Skeletal muscle satellite cell (primary cell): Measurements from ENCODE around the gene ESYT3.

Experiments used
- H3K27me3 ChIP-seq: 2 replicates; pipeline ENCODE4 v1.7.0; 2013; ENCODE audit warnings: low read length; ENCODE audit not compliant: control insufficient read depth, insufficient read depth
- H3K36me3 ChIP-seq: 2 replicates; pipeline ENCODE4 v1.7.0; 2013; ENCODE audit warnings: mild to moderate bottlenecking, control low read depth, low read length; ENCODE audit not compliant: insufficient read depth
- H3K4me1 ChIP-seq: 2 replicates; pipeline ENCODE4 v1.7.0; 2013; ENCODE audit warnings: low read length; ENCODE audit not compliant: control insufficient read depth, insufficient read depth
- H3K4me2 ChIP-seq: 2 replicates; pipeline ENCODE4 v1.7.0; 2013; ENCODE audit warnings: mild to moderate bottlenecking, low read length
- H3K4me3 ChIP-seq: 2 replicates; pipeline ENCODE4 v1.7.0; 2013; ENCODE audit warnings: low read length
- H3K9ac ChIP-seq: 2 replicates; pipeline ENCODE4 v1.7.0; 2013; ENCODE audit warnings: mild to moderate bottlenecking, low read depth, low read length, moderate library complexity
- H3K9me3 ChIP-seq: replicated peaks from 2 replicates; pipeline ENCODE4 v1.7.0; 2013; ENCODE audit warnings: mild to moderate bottlenecking, control low read depth, low read length

Gene ESYT3

GRCh38 chr3:138457863-138458735 lies 23.7 kb downstream of the ESYT3 start:
- H3K9ac ChIP-seq: no peak overlapping the region
- H3K36me3 ChIP-seq: no peaks in the 10 kb centered on the region
- no peak overlapping the region for H3K4me3 ChIP-seq

GRCh38 chr3:138458774-138459499 lies 24.5 kb downstream of the ESYT3 start:
- Histone ChIP-seq H3K4me2 (no peak overlapping the region), H3K4me1 (peaks cover 7% of the 10 kb centered on the region), H3K36me3 (no peaks in the 10 kb centered on the region), H3K4me3 (no peak overlapping the region), H3K27me3 (peaks cover 6% of the 10 kb centered on the region), H3K9ac (no peak overlapping the region), H3K9me3 (no peaks in the 10 kb centered on the region)

More at GRCh38 chr3:138457863-138458735, 23.7 kb downstream of the ESYT3 start:
- H3K27me3 ChIP-seq: peaks cover 4% of the 10 kb centered on the region
- H3K4me2 ChIP-seq: no peak overlapping the region
- H3K9me3 ChIP-seq: no peaks in the 10 kb centered on the region
- H3K4me1 ChIP-seq: peaks cover 7% of the 10 kb centered on the region

GRCh38 chr3:138459619-138460535 lies 25.5 kb downstream of the ESYT3 start:
- no peak overlapping the region for H3K4me3 ChIP-seq
- peaks cover 6% of the 10 kb centered on the region for H3K27me3 ChIP-seq
- H3K9ac ChIP-seq: no peak overlapping the region
- no peaks in the 10 kb centered on the region for H3K9me3 ChIP-seq
- H3K4me2 ChIP-seq: no peak overlapping the region
- H3K36me3 ChIP-seq: no peaks in the 10 kb centered on the region
- H3K4me1 ChIP-seq: peaks cover 7% of the 10 kb centered on the region

- Histone ChIP-seq H3K9ac (no peak overlapping the region), H3K4me3 (no peak overlapping the region), H3K4me2 (no peak overlapping the region), H3K9me3 (no peaks in the 10 kb centered on the region), H3K4me1 (peaks cover 7% of the 10 kb centered on the region), H3K36me3 (no peaks in the 10 kb centered on the region), H3K27me3 (peaks cover 2% of the 10 kb centered on the region)
Measured at GRCh38 chr3:138460536-138461205, 26.3 kb downstream of the ESYT3 start.

- H3K4me1 ChIP-seq: peaks cover 7% of the 10 kb centered on the region
- no peak overlapping the region for H3K4me2 ChIP-seq
- no peaks in the 10 kb centered on the region for H3K9me3 ChIP-seq
- no peak overlapping the region for H3K4me3 ChIP-seq
- H3K27me3 ChIP-seq: peaks cover 2% of the 10 kb centered on the region
- no peak overlapping the region for H3K9ac ChIP-seq
- H3K36me3 ChIP-seq: no peaks in the 10 kb centered on the region
Measured at GRCh38 chr3:138461246-138461645, 26.8 kb downstream of the ESYT3 start.

GRCh38 chr3:138461896-138462295 lies 27.5 kb downstream of the ESYT3 start:
- Histone ChIP-seq H3K4me1 (peaks cover 7% of the 10 kb centered on the region), H3K4me2 (no peak overlapping the region), H3K9ac (no peak overlapping the region), H3K4me3 (no peak overlapping the region), H3K27me3 (peaks cover 2% of the 10 kb centered on the region), H3K36me3 (no peaks in the 10 kb centered on the region), H3K9me3 (no peaks in the 10 kb centered on the region)

- no peaks in the 10 kb centered on the region for H3K36me3 ChIP-seq
Measured at GRCh38 chr3:138463724-138464490, 29.5 kb downstream of the ESYT3 start.

GRCh38 chr3:138464491-138464860 lies 30.1 kb downstream of the ESYT3 start:
- H3K36me3 ChIP-seq: no peaks in the 10 kb centered on the region
- H3K4me2 ChIP-seq: no peak overlapping the region
- H3K9ac ChIP-seq: no peak overlapping the region
- no peak overlapping the region for H3K4me3 ChIP-seq
- H3K27me3 ChIP-seq: peaks cover 2% of the 10 kb centered on the region
- H3K9me3 ChIP-seq: no peaks in the 10 kb centered on the region
- H3K4me1 ChIP-seq: peaks cover 19% of the 10 kb centered on the region

More at GRCh38 chr3:138463724-138464490, 29.5 kb downstream of the ESYT3 start:
- Histone ChIP-seq H3K27me3 (peaks cover 2% of the 10 kb centered on the region), H3K4me1 (peaks cover 13% of the 10 kb centered on the region), H3K4me3 (no peak overlapping the region), H3K4me2 (no peak overlapping the region), H3K9ac (no peak overlapping the region), H3K9me3 (no peaks in the 10 kb centered on the region)

- no peak overlapping the region for H3K9ac ChIP-seq
- no peaks in the 10 kb centered on the region for H3K36me3 ChIP-seq
- H3K27me3 ChIP-seq: peaks cover 2% of the 10 kb centered on the region
- no peaks in the 10 kb centered on the region for H3K9me3 ChIP-seq
- no peak overlapping the region for H3K4me2 ChIP-seq
- H3K4me1 ChIP-seq: peaks cover 19% of the 10 kb centered on the region
- no peak overlapping the region for H3K4me3 ChIP-seq
Measured at GRCh38 chr3:138465451-138465850, 31.0 kb downstream of the ESYT3 start.

GRCh38 chr3:138465925-138466324 lies 31.5 kb downstream of the ESYT3 start:
- Histone ChIP-seq H3K9ac (no peak overlapping the region), H3K4me3 (no peak overlapping the region), H3K4me1 (peaks cover 16% of the 10 kb centered on the region), H3K4me2 (no peak overlapping the region), H3K36me3 (no peaks in the 10 kb centered on the region), H3K27me3 (peaks cover 2% of the 10 kb centered on the region), H3K9me3 (no peaks in the 10 kb centered on the region)
